OCI-LY7 (cell line): ENCODE measurements around the gene KLHL1. TPM values are rescaled to one million over a fixed set of nuclear protein-coding genes. Genes with fewer than 3 reads are reported as not detected.

Experiments used
- BruUV-seq: library from RNA; stranded (reverse); fragments of 400-500 nt; replicated peaks from 2 replicates; lab custom pipeline; 2021; lab: Mats Ljungman, UMichigan
- CTCF ChIA-PET: fragments of 300-600 bp; sonication (Branson Sonifier 250); formaldehyde crosslinking; loops from one replicate; lab custom pipeline; 2022; ENCODE audit warnings: antibody characterized with exemption; ENCODE audit not compliant: unreplicated experiment; lab: Charles Lee
- POLR2A ChIA-PET: fragments of 300-600 bp; sonication (Branson Sonifier 250); formaldehyde crosslinking; loops from one replicate; lab custom pipeline; 2022; ENCODE audit warnings: antibody characterized with exemption; lab: Charles Lee
- DNase-seq: peaks from one replicate; pipeline ENCODE4 v3.0.0-alpha.2; 2015; ENCODE audit warnings: low spot score
- H2AFZ ChIP-seq: fragments of 200-600 bp; sonication (generic), shearing (Covaris generic); 2 replicates; pipeline ENCODE4 v1.6.1; 2014; ENCODE audit warnings: mild to moderate bottlenecking, antibody characterized with exemption, low read length, moderate library complexity
- H3K27ac ChIP-seq: fragments of 200-600 bp; sonication (generic); 2 replicates; pipeline ENCODE4 v1.5.1; 2014; ENCODE audit warnings: mixed run types, low read depth, mild to moderate bottlenecking, moderate library complexity, low read length, inconsistent platforms; ENCODE audit not compliant: poor library complexity, severe bottlenecking
- H3K36me3 ChIP-seq: fragments of 200-600 bp; sonication (generic); 2 replicates; pipeline ENCODE4 v1.6.1; 2014; ENCODE audit warnings: mild to moderate bottlenecking, antibody characterized with exemption, low read length, moderate library complexity, mixed read lengths; ENCODE audit not compliant: insufficient read depth
- H3K4me1 ChIP-seq: fragments of 200-600 bp; sonication (generic); 2 replicates; pipeline ENCODE4 v1.5.1; 2014; ENCODE audit warnings: mild to moderate bottlenecking, low read length; ENCODE audit not compliant: insufficient read depth, poor library complexity, severe bottlenecking
- H3K4me2 ChIP-seq: fragments of 200-600 bp; sonication (generic); 2 replicates; pipeline ENCODE4 v1.6.1; 2014; ENCODE audit warnings: mild to moderate bottlenecking, low read length
- H3K4me3 ChIP-seq: fragments of 200-600 bp; sonication (generic); 2 replicates; pipeline ENCODE4 v1.5.1; 2014; ENCODE audit warnings: mild to moderate bottlenecking, low read depth, low read length; ENCODE audit not compliant: poor library complexity, severe bottlenecking
- H3K79me2 ChIP-seq: fragments of 200-600 bp; sonication (generic); 2 replicates; pipeline ENCODE4 v1.6.1; 2016; ENCODE audit warnings: low read depth, mild to moderate bottlenecking, low read length, moderate library complexity, mixed read lengths; ENCODE audit not compliant: insufficient read depth
- H3K9me2 ChIP-seq: fragments of 200-600 bp; sonication (generic); 2 replicates; pipeline ENCODE4 v1.6.1; 2016; ENCODE audit warnings: mild to moderate bottlenecking, low read length, mixed read lengths; ENCODE audit not compliant: insufficient read depth
- H3K9me3 ChIP-seq: fragments of 200-600 bp; sonication (generic); 2 replicates; pipeline ENCODE4 v1.6.1; 2014; ENCODE audit warnings: mild to moderate bottlenecking, mixed run types, low read length, mixed read lengths
- H4K20me1 ChIP-seq: fragments of 200-600 bp; sonication (generic); 2 replicates; pipeline ENCODE4 v1.6.1; 2014; ENCODE audit warnings: mild to moderate bottlenecking, antibody characterized with exemption, low read length, moderate library complexity, mixed read lengths; ENCODE audit not compliant: insufficient read depth
- EZH2phosphoT487 ChIP-seq: fragments of 200-600 bp; sonication (generic); IDR thresholded peaks from 2 replicates; pipeline ENCODE4 v1.6.1; 2018; ENCODE audit warnings: low read depth, borderline replicate concordance, mild to moderate bottlenecking, mixed run types, antibody characterized with exemption, low read length, moderate library complexity, mixed read lengths
- intact Hi-C: fragments of 100-400 bp; cut with micrococcal nuclease; formaldehyde crosslinking; loops from one replicate; pipeline ENCODE4 v1.10.0; 2022; ENCODE audit not compliant: unreplicated experiment
- total RNA-seq, 2 experiments: library from RNA; depleted of rRNA in 1 of 2; stranded (reverse); fragments of >200 nt in 1 of 2; shearing (Covaris generic) in 1 of 2; gene quantifications; 2 replicates each; pipeline ENCODE4 v1.2.3, GENCODE V29; 2014 to 2022
- TF ChIP-seq, protein P1 (sequence below): fragments of 200-600 bp; sonication (generic); conservative IDR thresholded peaks from 2 replicates; pipeline ENCODE4 v1.5.1; 2014; ENCODE audit warnings: mild to moderate bottlenecking, antibody characterized with exemption, low read length, moderate library complexity, mixed read lengths

KLHL1 gene
- total RNA-seq, 2 experiments from 2014 or later, result not detected

GRCh38 chr13:69820180-69820579 is 288.1 kb downstream of the KLHL1 start:
- no peak overlapping the region for H3K4me3 ChIP-seq

DNA sequence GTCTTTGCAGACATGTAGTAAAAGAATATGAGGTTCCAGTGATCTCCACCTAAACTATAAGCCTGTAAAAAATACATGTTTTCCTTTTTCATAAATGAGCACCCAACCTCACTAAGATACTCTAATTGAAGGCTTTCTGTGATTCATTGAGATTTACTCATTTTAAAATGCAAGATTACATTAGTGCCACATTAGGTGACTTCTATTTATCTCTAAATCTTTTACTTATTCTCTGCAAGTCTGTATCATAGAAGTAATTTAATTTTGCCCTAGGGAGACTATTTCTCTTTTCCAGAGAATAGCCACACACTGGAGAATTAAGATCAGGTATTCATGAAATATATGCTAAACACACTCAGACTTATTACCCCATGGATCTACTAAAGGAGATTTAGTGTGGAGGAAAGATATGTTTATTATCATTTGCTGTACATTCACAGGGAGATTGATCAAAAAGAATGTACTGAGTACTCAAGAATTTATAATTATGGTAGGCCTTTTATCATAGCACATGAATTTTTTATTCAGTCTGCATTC is 290.9 kb downstream of the KLHL1 start:
- H2AFZ ChIP-seq, result no peak overlapping the region
- H3K27ac ChIP-seq, result no peak overlapping the region
- no peaks in the 10 kb centered on the region for H3K9me3 ChIP-seq
- H3K4me1 ChIP-seq, result no peaks in the 10 kb centered on the region
- H3K4me3 ChIP-seq, result no peak overlapping the region
- no peaks in the 10 kb centered on the region for H3K36me3 ChIP-seq
- no TSS peak for BruUV-seq
- no peaks in the 10 kb centered on the region for H3K79me2 ChIP-seq
- no peaks in the 10 kb centered on the region for H4K20me1 ChIP-seq
- CTCF ChIA-PET, result no interaction called here
- POLR2A ChIA-PET, result interaction anchor here (0.6 to 1.1 kb wide), 2 partner anchors 9 to 235 kb away, joined by 3 to 6 read pairs; no protein-coding TSS in a partner anchor
- TF ChIP-seq, protein P1, sequence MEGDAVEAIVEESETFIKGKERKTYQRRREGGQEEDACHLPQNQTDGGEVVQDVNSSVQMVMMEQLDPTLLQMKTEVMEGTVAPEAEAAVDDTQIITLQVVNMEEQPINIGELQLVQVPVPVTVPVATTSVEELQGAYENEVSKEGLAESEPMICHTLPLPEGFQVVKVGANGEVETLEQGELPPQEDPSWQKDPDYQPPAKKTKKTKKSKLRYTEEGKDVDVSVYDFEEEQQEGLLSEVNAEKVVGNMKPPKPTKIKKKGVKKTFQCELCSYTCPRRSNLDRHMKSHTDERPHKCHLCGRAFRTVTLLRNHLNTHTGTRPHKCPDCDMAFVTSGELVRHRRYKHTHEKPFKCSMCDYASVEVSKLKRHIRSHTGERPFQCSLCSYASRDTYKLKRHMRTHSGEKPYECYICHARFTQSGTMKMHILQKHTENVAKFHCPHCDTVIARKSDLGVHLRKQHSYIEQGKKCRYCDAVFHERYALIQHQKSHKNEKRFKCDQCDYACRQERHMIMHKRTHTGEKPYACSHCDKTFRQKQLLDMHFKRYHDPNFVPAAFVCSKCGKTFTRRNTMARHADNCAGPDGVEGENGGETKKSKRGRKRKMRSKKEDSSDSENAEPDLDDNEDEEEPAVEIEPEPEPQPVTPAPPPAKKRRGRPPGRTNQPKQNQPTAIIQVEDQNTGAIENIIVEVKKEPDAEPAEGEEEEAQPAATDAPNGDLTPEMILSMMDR, result no peak
- TF ChIP-seq EZH2phosphoT487, result no peak
- intact Hi-C loops, result no loop called here
- H3K9me2 ChIP-seq, result no peaks in the 10 kb centered on the region
- DNase-seq, result no peak
- no peak overlapping the region for H3K4me2 ChIP-seq

More at GRCh38 chr13:69820180-69820579, 288.1 kb downstream of the KLHL1 start:
- intact Hi-C loops, result loop anchor here (10.0 kb wide), 1 partner anchor 65 kb away; no protein-coding TSS in a partner anchor
- Histone ChIP-seq H3K36me3 (no peaks in the 10 kb centered on the region), H3K4me1 (no peaks in the 10 kb centered on the region), H3K79me2 (no peaks in the 10 kb centered on the region), H4K20me1 (no peaks in the 10 kb centered on the region), H2AFZ (no peak overlapping the region), H3K27ac (no peak overlapping the region), H3K9me3 (no peaks in the 10 kb centered on the region), H3K4me2 (no peak overlapping the region), H3K9me2 (no peaks in the 10 kb centered on the region)
- no TSS peak for BruUV-seq
- ChIA-PET POLR2A (no interaction called here), CTCF (no interaction called here)
- no peak for DNase-seq
- no peak for TF ChIP-seq EZH2phosphoT487
- TF ChIP-seq, protein P1, result no peak

GRCh38 chr13:69809152-69809551 is 299.1 kb downstream of the KLHL1 start:
- H3K36me3 ChIP-seq, result no peaks in the 10 kb centered on the region
- CTCF ChIA-PET, result no interaction called here
- no peak overlapping the region for H3K4me2 ChIP-seq
- POLR2A ChIA-PET, result interaction anchor here (0.6 to 1.9 kb wide), 2 partner anchors 7 to 1301 kb away, joined by 3 to 6 read pairs; no protein-coding TSS in a partner anchor
- H3K9me3 ChIP-seq, result no peaks in the 10 kb centered on the region
- intact Hi-C loops, result no loop called here
- no peaks in the 10 kb centered on the region for H3K9me2 ChIP-seq
- DNase-seq, result no peak
- H4K20me1 ChIP-seq, result no peaks in the 10 kb centered on the region
- H3K79me2 ChIP-seq, result no peaks in the 10 kb centered on the region
- H3K4me1 ChIP-seq, result no peaks in the 10 kb centered on the region
- H3K4me3 ChIP-seq, result no peak overlapping the region
- H3K27ac ChIP-seq, result no peak overlapping the region
- BruUV-seq, result no TSS peak
- TF ChIP-seq, protein P1, result no peak
- H2AFZ ChIP-seq, result no peak overlapping the region
